Brain pericyte (primary cell): Measurements from ENCODE around the gene TMEM208.

ENCODE experiments used
- DNase-seq: peaks from one replicate; pipeline ENCODE4 v3.0.0-alpha.2; 2012; ENCODE audit warnings: low read depth, low spot score

Gene TMEM208

GRCh38 chr16:67226804-67227566 lies at the start of gene TMEM208:
TSS of gene TMEM208 (plus strand) at chr16:67227130. CDS start at chr16:67227219, 89 bp downstream.
- peak; percentile 97 for DNase-seq

- DNase-seq, result no peak
These were observed 48.9 kb upstream of the TMEM208 start for GRCh38 chr16:67177743-67178699.

- DNase-seq, result no peak
These were observed 47.4 kb upstream of the TMEM208 start for GRCh38 chr16:67179421-67180080.

- DNase-seq, result no peak
These were observed 46.8 kb upstream of the TMEM208 start for GRCh38 chr16:67180166-67180565.

- no peak for DNase-seq
These were observed 45.6 kb upstream of the TMEM208 start for GRCh38 chr16:67181346-67181745.

- no peak for DNase-seq
These were observed 44.6 kb upstream of the TMEM208 start for GRCh38 chr16:67182288-67182687.

GRCh38 chr16:67183284-67183626 lies 43.7 kb upstream of the TMEM208 start:
- no peak for DNase-seq

GRCh38 chr16:67183627-67184452 lies 43.1 kb upstream of the TMEM208 start, which contains the start of gene MATCAP1:
TSS of gene MATCAP1 (minus strand) at chr16:67183963. CDS start at chr16:67180610, 3,353 bp downstream.
- DNase-seq, result peak; percentile 86

GRCh38 chr16:67184453-67184994 lies 42.4 kb upstream of the TMEM208 start:
- no peak for DNase-seq

GRCh38 chr16:67184995-67185650 lies 41.8 kb upstream of the TMEM208 start:
- peak; percentile 66 for DNase-seq

- DNase-seq, result no peak
These were observed 41.2 kb upstream of the TMEM208 start for GRCh38 chr16:67185651-67186134.

- no peak for DNase-seq
These were observed 40.4 kb upstream of the TMEM208 start for GRCh38 chr16:67186550-67186950.

- no peak for DNase-seq
These were observed 39.6 kb upstream of the TMEM208 start for GRCh38 chr16:67187175-67187890.

- DNase-seq, result no peak
These were observed 38.6 kb upstream of the TMEM208 start for GRCh38 chr16:67188323-67188722.

- DNase-seq, result no peak
These were observed 38.1 kb upstream of the TMEM208 start for GRCh38 chr16:67188798-67189197.

- no peak for DNase-seq
These were observed 36.9 kb upstream of the TMEM208 start, which contains the start of gene EXOC3L1 for GRCh38 chr16:67190041-67190440. TSS of gene EXOC3L1 (minus strand) at chr16:67190136. CDS start at chr16:67189676, 460 bp downstream.

GRCh38 chr16:67190448-67191399 lies 36.2 kb upstream of the TMEM208 start:
- no peak for DNase-seq

- no peak for DNase-seq
These were observed 35.4 kb upstream of the TMEM208 start for GRCh38 chr16:67191411-67191994.
